AG10803 (cell line): ENCODE measurements around the gene IMMP2L.

ENCODE experiments used
- DNase-seq: peaks from one replicate; pipeline ENCODE4 v3.0.0; 2010; ENCODE audit warnings: low read depth
- H3K4me3 ChIP-seq: 2 replicates; pipeline ENCODE4 v1.5.1; 2011; ENCODE audit warnings: mild to moderate bottlenecking, low read length, control low read depth
- CTCF ChIP-seq: conservative IDR thresholded peaks from 2 replicates; pipeline ENCODE4 v1.5.1; 2011; ENCODE audit warnings: mild to moderate bottlenecking, low read length, control low read depth, inconsistent platforms

Gene IMMP2L

GRCh38 chr7:110786328-110786965 lies 775.8 kb downstream of the IMMP2L start:
- no peak for TF ChIP-seq CTCF
- no peak for DNase-seq
- H3K4me3 ChIP-seq: no peak overlapping the region

- no peak for TF ChIP-seq CTCF
- no peak overlapping the region for H3K4me3 ChIP-seq
- DNase-seq: no peak
Observed at GRCh38 chr7:110784749-110785148, 777.5 kb downstream of the IMMP2L start.

- H3K4me3 ChIP-seq: no peak overlapping the region
- TF ChIP-seq CTCF: no peak
- DNase-seq: no peak
Observed at GRCh38 chr7:110780712-110781111, 781.6 kb downstream of the IMMP2L start.

- H3K4me3 ChIP-seq: no peak overlapping the region
- no peak for DNase-seq
- TF ChIP-seq CTCF: no peak
Observed at GRCh38 chr7:110779339-110779738, 783.0 kb downstream of the IMMP2L start.

GRCh38 chr7:110775046-110775445 lies 787.2 kb downstream of the IMMP2L start:
- peak; percentile 20 for DNase-seq
- no peak overlapping the region for H3K4me3 ChIP-seq
- TF ChIP-seq CTCF: no peak

GRCh38 chr7:110774071-110774470 lies 788.2 kb downstream of the IMMP2L start:
- no peak overlapping the region for H3K4me3 ChIP-seq
- TF ChIP-seq CTCF: no peak
- DNase-seq: no peak

- DNase-seq: no peak
- TF ChIP-seq CTCF: no peak
- no peak overlapping the region for H3K4me3 ChIP-seq
Observed at GRCh38 chr7:110772615-110773014, 789.7 kb downstream of the IMMP2L start.
